GM19438 (cell line): Measurements from ENCODE around the gene TUBB6.

Experiments
- ATAC-seq: cut with Tn5 transposase; IDR thresholded peaks from one replicate; pipeline ENCODE4 v1.9.1; 2021; ENCODE audit warnings: low read depth; ENCODE audit not compliant: unreplicated experiment

TUBB6 gene

GRCh38 chr18:12313530-12314245 is 5.6 kb downstream of the TUBB6 start:
- no peak for ATAC-seq

- no peak for ATAC-seq
Measured at GRCh38 chr18:12314591-12315305, 6.7 kb downstream of the TUBB6 start.

- no peak for ATAC-seq
Measured at GRCh38 chr18:12315490-12315889, 7.4 kb downstream of the TUBB6 start.

- ATAC-seq = no peak
Measured at GRCh38 chr18:12315911-12316310, 7.9 kb downstream of the TUBB6 start.

GRCh38 chr18:12317664-12318333 is 9.8 kb downstream of the TUBB6 start:
- ATAC-seq = no peak

GRCh38 chr18:12318334-12318697 is 10.3 kb downstream of the TUBB6 start:
- ATAC-seq = no peak

GRCh38 chr18:12318857-12319256 is 10.8 kb downstream of the TUBB6 start:
- ATAC-seq = no peak

- ATAC-seq = no peak
Measured at GRCh38 chr18:12321333-12321732, 13.3 kb downstream of the TUBB6 start.

GRCh38 chr18:12324991-12325725 is 17.1 kb downstream of the TUBB6 start:
- ATAC-seq = no peak

- no peak for ATAC-seq
Measured at GRCh38 chr18:12325726-12326245, 17.7 kb downstream of the TUBB6 start.

GRCh38 chr18:12326711-12327460 is 18.8 kb downstream of the TUBB6 start:
- ATAC-seq = no peak

GRCh38 chr18:12327510-12328178 is 19.6 kb downstream of the TUBB6 start:
- peak; percentile 63 for ATAC-seq

- no peak for ATAC-seq
Measured at GRCh38 chr18:12328179-12328823, 20.3 kb downstream of the TUBB6 start.

GRCh38 chr18:12329125-12329698 is 21.2 kb downstream of the TUBB6 start:
- ATAC-seq = no peak

GRCh38 chr18:12330766-12331165 is 22.7 kb downstream of the TUBB6 start:
- ATAC-seq = no peak

GRCh38 chr18:12333506-12334290 is 25.7 kb downstream of the TUBB6 start:
- no peak for ATAC-seq

- ATAC-seq = no peak
Measured at GRCh38 chr18:12334366-12334808, 26.3 kb downstream of the TUBB6 start.

- ATAC-seq = no peak
Measured at GRCh38 chr18:12334863-12335262, 26.8 kb downstream of the TUBB6 start.
